HFFc6 (cell line): ENCODE data around the gene WNK3. TPM values are rescaled to one million over a fixed set of nuclear protein-coding genes. Genes with fewer than 3 reads are reported as not detected.

Experiments
- DNase-seq: peaks from one replicate; pipeline ENCODE4 v3.0.0-alpha.2; 2018
- H3K27ac Mint-ChIP-seq: 2 replicates; pipeline ENCODE4 v1.8.0; 2020; ENCODE audit warnings: mild to moderate bottlenecking, mixed read lengths
- H3K27me3 Mint-ChIP-seq: 2 replicates; pipeline ENCODE4 v1.8.0; 2021; ENCODE audit warnings: mild to moderate bottlenecking, moderate library complexity, mixed read lengths; ENCODE audit not compliant: insufficient read depth
- H3K36me3 Mint-ChIP-seq: 2 replicates; pipeline ENCODE4 v1.8.0; 2021; ENCODE audit warnings: low read depth, mixed read lengths
- H3K4me1 Mint-ChIP-seq: 2 replicates; pipeline ENCODE4 v1.8.0; 2020; ENCODE audit warnings: low read depth, mixed read lengths
- H3K4me3 Mint-ChIP-seq: 2 replicates; pipeline ENCODE4 v1.8.0; 2020; ENCODE audit warnings: mild to moderate bottlenecking, moderate library complexity, mixed read lengths
- H3K9me3 Mint-ChIP-seq: 2 replicates; pipeline ENCODE4 v1.8.0; 2020; ENCODE audit warnings: mild to moderate bottlenecking, mixed read lengths
- CTCF ChIP-seq: fragments of 200-600 bp; sonication (generic); IDR thresholded peaks from 2 replicates; pipeline ENCODE4 v1.5.0; 2021; ENCODE audit warnings: antibody characterized with exemption, mild to moderate bottlenecking
- total RNA-seq, 6 experiments: library from RNA; stranded (reverse); fragmentation: NEBNext Ultra II Directional; extraction: Animal tissue kit (Norgen Biotek cat#: 25700); gene quantifications; 2 replicates in 1 of 6; 3 replicates in 5 of 6; pipeline ENCODE4 v1.2.3, GENCODE V29; 2021

WNK3 gene
- total RNA-seq, 6 experiments from 2014 or later: not detected

- H3K4me3 Mint-ChIP-seq: no peak overlapping the region
- DNase-seq: no peak
- no peak for TF ChIP-seq CTCF
- H3K4me1 Mint-ChIP-seq: peaks cover 22% of the 10 kb centered on the region
- peaks cover 8% of the 10 kb centered on the region; the same call in 1 of the 2 replicates for H3K36me3 Mint-ChIP-seq
- H3K27me3 Mint-ChIP-seq: no peaks in the 10 kb centered on the region
- no peaks in the 10 kb centered on the region for H3K9me3 Mint-ChIP-seq
- H3K27ac Mint-ChIP-seq: no peak overlapping the region
Observed at GRCh38 chrX:54173791-54174190, 184.1 kb downstream of the WNK3 start.

- DNase-seq: no peak
- H3K4me1 Mint-ChIP-seq: peaks cover 11% of the 10 kb centered on the region
- H3K27ac Mint-ChIP-seq: no peak overlapping the region
- H3K27me3 Mint-ChIP-seq: no peaks in the 10 kb centered on the region
- H3K9me3 Mint-ChIP-seq: no peaks in the 10 kb centered on the region
- H3K36me3 Mint-ChIP-seq: peaks cover 8% of the 10 kb centered on the region; the same call in 1 of the 2 replicates
- H3K4me3 Mint-ChIP-seq: no peak overlapping the region
- TF ChIP-seq CTCF: no peak
Observed at GRCh38 chrX:54172455-54172854, 185.4 kb downstream of the WNK3 start.

- no peaks in the 10 kb centered on the region for H3K9me3 Mint-ChIP-seq
- no peak for TF ChIP-seq CTCF
- no peak for DNase-seq
- peaks cover 3% of the 10 kb centered on the region for H3K4me1 Mint-ChIP-seq
- no peak overlapping the region for H3K4me3 Mint-ChIP-seq
- H3K27me3 Mint-ChIP-seq: no peaks in the 10 kb centered on the region
- H3K36me3 Mint-ChIP-seq: peaks cover 2% of the 10 kb centered on the region; the same call in 1 of the 2 replicates
- no peak overlapping the region for H3K27ac Mint-ChIP-seq
Observed at GRCh38 chrX:54171527-54172250, 186.2 kb downstream of the WNK3 start.

GRCh38 chrX:54171091-54171490, 186.8 kb downstream of the WNK3 start:
- Mint-ChIP-seq H3K36me3 (no peaks in the 10 kb centered on the region; the same call in 1 of the 2 replicates), H3K4me3 (no peak overlapping the region), H3K27me3 (no peaks in the 10 kb centered on the region), H3K4me1 (no peaks in the 10 kb centered on the region), H3K9me3 (no peaks in the 10 kb centered on the region), H3K27ac (no peak overlapping the region)
- no peak for TF ChIP-seq CTCF
- DNase-seq: no peak

GRCh38 chrX:54166915-54167314, 190.9 kb downstream of the WNK3 start:
- Mint-ChIP-seq H3K4me3 (no peak overlapping the region), H3K4me1 (no peaks in the 10 kb centered on the region), H3K27ac (no peak overlapping the region), H3K9me3 (no peaks in the 10 kb centered on the region), H3K36me3 (no peaks in the 10 kb centered on the region), H3K27me3 (no peaks in the 10 kb centered on the region)
- no peak for DNase-seq
- TF ChIP-seq CTCF: no peak
